Tibial artery (tissue), 4 donors: ENCODE data around the gene TMEM167A.
"Not testable (repeated sequence)": the region's sequence is repeated elsewhere in the genome, so short reads cannot be mapped to it uniquely, and the experiment has no call there.

Experiments
- DNase-seq, 2 donors: peaks; one replicate each; pipeline ENCODE4 v3.0.0-alpha.2; 2019
- H3K27ac ChIP-seq, 2 donors: fragments of 200-600 bp; sonication (generic) in 1 of 2; 1 replicate in 1 of 2; 2 replicates in 1 of 2; pipeline ENCODE4 v1.5.1; 2018 to 2019; ENCODE audit warnings: mild to moderate bottlenecking in 1 of 2
- H3K27me3 ChIP-seq, 2 donors: fragments of 200-600 bp; sonication (generic) in 1 of 2; one replicate each; pipeline versions ENCODE4 v1.5.1 to v1.6.0; 2016 to 2019
- H3K36me3 ChIP-seq, 3 donors: fragments of 200-600 bp; sonication (generic) in 2 of 3; one replicate each; pipeline ENCODE4 v1.5.1; 2016 to 2019; ENCODE audit warnings: mild to moderate bottlenecking in 2 of 3
- H3K4me1 ChIP-seq, 4 donors: fragments of 200-600 bp; sonication (generic) in 2 of 4; 1 replicate in 3 of 4; 2 replicates in 1 of 4; pipeline ENCODE4 v1.5.1; 2016 to 2019
- H3K4me3 ChIP-seq, 2 donors: fragments of 200-600 bp; sonication (generic) in 1 of 2; 1 replicate in 1 of 2; 2 replicates in 1 of 2; pipeline ENCODE4 v1.5.1; 2018 to 2019; ENCODE audit warnings: mild to moderate bottlenecking in 2 of 2
- H3K9me3 ChIP-seq, 3 donors: fragments of 200-600 bp; sonication (generic) in 1 of 3; one replicate each; pipeline ENCODE4 v1.5.1; 2016 to 2019
- CTCF ChIP-seq, 2 experiments: fragments of 200-600 bp in 1 of 2; fragments of 450-650 bp in 1 of 2; IDR thresholded peaks; one replicate each; pipeline ENCODE4 v1.5.1; 2017 to 2019; ENCODE audit warnings: antibody characterized with exemption in 2 of 2, mild to moderate bottlenecking in 1 of 2, moderate library complexity in 1 of 2
- intact Hi-C: fragments of 100-400 bp; cut with DNase I; formaldehyde crosslinking; loops from one replicate; pipeline ENCODE4 v1.15.0; 2023; ENCODE audit warnings: low total_unique reads

The TMEM167A gene

DNA sequence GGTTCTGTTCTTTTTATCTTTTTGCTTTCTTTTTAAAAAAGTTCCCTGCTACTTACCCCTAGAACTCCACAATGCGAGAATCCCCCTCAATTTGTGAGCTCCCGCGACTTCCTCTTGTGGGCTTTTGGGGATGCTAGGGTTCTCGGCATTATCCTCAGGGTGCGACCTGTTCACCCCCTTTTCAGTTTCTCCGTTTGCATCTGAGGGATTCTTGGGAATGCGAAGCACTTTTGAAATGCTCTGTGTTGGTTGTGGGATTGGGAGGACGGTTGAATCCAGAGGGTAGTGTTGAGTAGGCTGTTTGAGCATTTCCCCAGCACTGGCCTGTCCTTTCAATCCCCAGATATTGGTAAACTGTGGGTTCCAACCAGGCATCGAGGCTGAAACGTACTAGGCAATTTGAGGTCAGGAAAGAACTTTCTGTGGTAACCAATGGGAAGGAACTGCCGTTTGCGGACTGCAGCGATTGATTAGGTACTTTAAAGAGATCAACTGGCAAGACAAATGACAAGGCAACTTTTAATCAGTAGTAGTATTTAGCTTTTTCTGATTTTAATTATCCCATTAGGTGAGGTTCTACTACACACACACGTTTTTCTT, 568 bp upstream of the TMEM167A start:
- Histone ChIP-seq H3K4me1 (peaks cover 0 to 45% (median 22%) of the 10 kb centered on the region in 4 donors), H3K9me3 (no peaks in the 10 kb centered on the region), H3K4me3 (peak overlapping the region; percentile 86 to 95), H3K36me3 (no peaks in the 10 kb centered on the region), H3K27me3 (no peaks in the 10 kb centered on the region), H3K27ac (peak overlapping the region; percentile 82 to 89)
- DNase-seq: no peak
- no peak for TF ChIP-seq CTCF (IDR thresholded peaks at IDR 0.05)
- intact Hi-C loops: loop anchor here (5.0 kb wide), 2 partner anchors 395 to 435 kb away; partner anchors contain the start of gene VCAN

- H3K27ac ChIP-seq: no peak overlapping the region
- H3K36me3 ChIP-seq: no peaks in the 10 kb centered on the region
- H3K4me3 ChIP-seq: no peak overlapping the region
- intact Hi-C loops: no loop called here
- H3K4me1 ChIP-seq: peaks cover 0 to 75% (median 19%) of the 10 kb centered on the region in 4 donors
- TF ChIP-seq CTCF (IDR thresholded peaks at IDR 0.05): no peak
- no peak for DNase-seq
- no peaks in the 10 kb centered on the region for H3K9me3 ChIP-seq
- H3K27me3 ChIP-seq: no peaks in the 10 kb centered on the region
Observed at GRCh38 chr5:83072966-83073365, 4.2 kb downstream of the TMEM167A start.

- Histone ChIP-seq H3K27ac (no peak overlapping the region), H3K27me3 (no peaks in the 10 kb centered on the region), H3K4me3 (no peak overlapping the region), H3K4me1 (peaks cover 0 to 74% (median 17%) of the 10 kb centered on the region in 4 donors), H3K9me3 (no peaks in the 10 kb centered on the region), H3K36me3 (no peaks in the 10 kb centered on the region)
- intact Hi-C loops: no loop called here
- no peak for TF ChIP-seq CTCF (IDR thresholded peaks at IDR 0.05)
- DNase-seq: no peak
Observed at GRCh38 chr5:83071286-83072051, 5.7 kb downstream of the TMEM167A start.

DNA sequence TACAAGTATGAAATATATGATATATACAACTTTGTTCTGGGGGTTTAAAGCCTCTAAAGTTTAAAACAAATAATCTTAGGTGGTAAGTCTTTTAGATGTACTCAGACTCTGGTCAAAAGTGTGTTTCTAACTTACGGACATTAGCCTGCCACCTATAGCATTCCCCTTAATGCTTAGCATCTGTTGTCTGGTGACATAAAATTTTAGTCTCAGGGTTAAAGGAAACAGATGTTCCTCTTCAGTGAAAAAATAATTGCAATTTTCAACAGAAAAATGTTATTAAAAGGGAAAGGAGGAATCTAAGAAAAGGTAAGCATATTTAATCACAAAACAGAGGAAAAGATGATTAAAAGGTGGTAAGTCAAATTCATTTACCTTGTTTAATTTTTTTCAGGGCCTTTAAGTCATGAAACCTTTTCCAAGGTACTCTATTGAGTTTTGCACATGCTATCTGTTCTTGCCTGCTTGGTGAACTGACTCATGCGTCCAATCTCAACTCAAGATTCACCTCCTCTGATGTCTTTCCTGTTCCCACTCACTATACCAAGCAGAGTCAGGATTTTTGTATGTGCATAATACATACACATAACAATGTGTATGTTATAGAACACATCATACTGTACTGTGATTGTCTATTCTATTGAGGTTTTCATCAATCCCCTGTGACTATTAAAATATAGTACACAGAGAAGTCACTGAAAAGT, 7.9 kb downstream of the TMEM167A start:
- Histone ChIP-seq H3K36me3 (no peaks in the 10 kb centered on the region), H3K9me3 (no peaks in the 10 kb centered on the region), H3K27ac (no peak overlapping the region), H3K27me3 (no peaks in the 10 kb centered on the region), H3K4me1 (peaks cover 0 to 63% (median 0%) of the 10 kb centered on the region in 4 donors), H3K4me3 (no peak overlapping the region)
- intact Hi-C loops: no loop called here
- no peak for TF ChIP-seq CTCF (IDR thresholded peaks at IDR 0.05)
- DNase-seq: no peak

- DNase-seq, H3K27me3 ChIP-seq, H3K9me3 ChIP-seq, H3K4me3 ChIP-seq, intact Hi-C loops, H3K36me3 ChIP-seq, H3K27ac ChIP-seq: not testable (repeated sequence)
- peaks cover 0 to 47% (median 0%) of the 10 kb centered on the region in 4 donors for H3K4me1 ChIP-seq
Observed at GRCh38 chr5:83067377-83067776, 9.8 kb downstream of the TMEM167A start.
